Stomach (tissue), 9 donors: ENCODE results near the gene CTCF. TPM values are rescaled to one million over a fixed set of nuclear protein-coding genes. Genes with fewer than 3 reads are reported as not detected.

Experiments used
- DNase-seq, 2 donors: peaks; one replicate each; pipeline versions ENCODE4 v3.0.0 to v3.0.0-alpha.2; 2013 to 2019
- H3K27ac ChIP-seq, 5 donors: fragments of 200-600 bp in 4 of 5; sonication (generic) in 4 of 5; one replicate each; pipeline ENCODE4 v1.5.1; 2013 to 2019; ENCODE audit warnings: mild to moderate bottlenecking in 1 of 5, moderate library complexity in 1 of 5
- H3K27me3 ChIP-seq, 3 donors: fragments of 200-600 bp; sonication (generic); one replicate each; pipeline ENCODE4 v1.5.1; 2017 to 2019; ENCODE audit warnings: mixed run types in 1 of 3
- H3K36me3 ChIP-seq, 4 donors: fragments of 200-600 bp; sonication (generic); 1 replicate in 3 of 4; 2 replicates in 1 of 4; pipeline ENCODE4 v1.5.1; 2016 to 2019
- H3K4me1 ChIP-seq, 4 donors: fragments of 200-600 bp; sonication (generic); one replicate each; pipeline ENCODE4 v1.5.1; 2016 to 2019
- H3K4me3 ChIP-seq, 4 donors: fragments of 200-600 bp; sonication (generic) in 3 of 4; one replicate each; pipeline ENCODE4 v1.5.1; 2016 to 2019; ENCODE audit warnings: mild to moderate bottlenecking in 1 of 4
- H3K9me3 ChIP-seq, 4 donors: fragments of 200-600 bp; sonication (generic); one replicate each; pipeline ENCODE4 v1.5.1; 2016 to 2019
- CTCF ChIP-seq, 7 experiments: fragments of 450-650 bp in 4 of 7; fragments of 200-600 bp in 3 of 7; sonication (generic) in 3 of 7; IDR thresholded peaks; one replicate each; pipeline ENCODE4 v1.5.1; 2016 to 2019; ENCODE audit warnings: antibody characterized with exemption in 7 of 7, control low read depth in 2 of 7, mild to moderate bottlenecking in 1 of 7
- EP300 ChIP-seq: sonication (generic); formaldehyde crosslinking; IDR thresholded peaks from one replicate; pipeline ENCODE4 v1.6.1; 2017; ENCODE audit warnings: antibody characterized with exemption
- POLR2A ChIP-seq, 4 donors: fragments of 450-650 bp; IDR thresholded peaks; one replicate each; pipeline ENCODE4 v1.6.1; 2016; ENCODE audit warnings: antibody characterized with exemption in 4 of 4, control low read depth in 2 of 4, mild to moderate bottlenecking in 1 of 4, moderate library complexity in 1 of 4
- POLR2AphosphoS5 ChIP-seq, 3 donors: sonication (generic); formaldehyde crosslinking; IDR thresholded peaks; one replicate each; pipeline ENCODE4 v1.6.1; 2016; ENCODE audit warnings: antibody characterized with exemption in 3 of 3
- WGBS, 5 donors: extraction: QIAGEN DNeasy Blood & Tissue Kit in 3 of 5; methylation state at CpG; one replicate each; pipeline versions ENCODE4 v1.1.5 to v1.1.7; 2013 to 2018; 5-methylcytosine and 5-hydroxymethylcytosine counted together
- intact Hi-C: fragments of 100-400 bp; cut with DNase I; formaldehyde crosslinking; loops from one replicate; pipeline ENCODE4 v1.15.1; 2023; ENCODE audit warnings: low total_unique reads
- polyA plus RNA-seq, 3 donors: library from polyadenylated mRNA; stranded (reverse); fragments of 200-250 nt; gene quantifications; one replicate each; pipeline ENCODE4 v1.2.3, GENCODE V29; 2013
- total RNA-seq, 5 donors: library from RNA; depleted of rRNA; stranded (reverse); fragments of >200 nt; gene quantifications; one replicate each; pipeline versions ENCODE4 v1.1.0 to v1.2.3, GENCODE V29; 2014 to 2016
- donor health status: healthy with polysubstance abuse.
- donor health status: Bipolar disorder and iron deficiency.
- donor health status: healthy.

Gene CTCF
- total and polyA plus RNA-seq, 8 donors: 15.0 to 47.3 (median 33.4) TPM

DNA sequence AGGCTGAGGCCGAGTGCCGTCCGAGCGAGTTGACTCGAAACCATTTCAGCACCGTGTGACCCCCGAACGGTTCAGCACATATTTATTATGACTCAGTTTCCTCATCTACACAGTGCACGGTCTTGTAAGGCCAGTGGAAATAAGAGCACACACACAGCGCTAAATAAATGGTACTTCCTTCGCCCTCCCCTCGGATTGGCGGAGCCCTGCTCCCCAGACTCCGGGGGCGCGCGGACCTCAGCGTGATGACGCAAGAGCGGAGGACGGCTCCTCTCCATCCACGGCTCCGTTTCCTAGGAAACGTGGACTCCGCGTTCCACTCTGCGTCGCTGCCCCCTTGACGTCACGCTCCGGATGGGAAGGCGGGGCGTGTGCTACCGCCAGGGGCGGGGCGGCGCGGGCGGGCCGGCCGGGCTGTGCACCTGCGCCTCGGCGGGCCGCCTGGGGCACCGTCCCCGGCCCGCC, 98.3 kb downstream of the CTCF start, which contains the start of gene PARD6A:
TSS of gene PARD6A (plus strand) at position 397 of the 465 bp plus-strand sequence. CDS start 79 bp downstream, outside the sequence.
- Histone ChIP-seq H3K9me3 (no peaks in the 10 kb centered on the region), H3K27ac (peak within 1 kb of the TSS; percentile 92 to 97 (median 96)), H3K27me3 (no peaks in the 10 kb centered on the region), H3K36me3 (peaks cover 9 to 45% (median 37%) of the 10 kb centered on the region in 4 donors), H3K4me1 (peaks cover 20 to 41% (median 35%) of the 10 kb centered on the region in 4 donors), H3K4me3 (peak within 1 kb of the TSS; percentile 57 to 85 (median 82))
- intact Hi-C loops: no loop called here
- peak in 1 of 7 experiments; percentile 2 for TF ChIP-seq CTCF (IDR thresholded peaks at IDR 0.05)
- no peak for TF ChIP-seq EP300
- no peak for TF ChIP-seq POLR2A (IDR thresholded peaks at IDR 0.05)
- peak; percentile 33 to 72 (median 69) for TF ChIP-seq POLR2AphosphoS5 (IDR thresholded peaks at IDR 0.05)
- DNase-seq: peak; percentile 94 to 99
- WGBS, 5 donors: 0 to 1% (median 0%) methylated on average over 24 to 48 of the region's 48 CpGs

- peak overlapping the region; percentile 57 to 85 (median 82) for H3K4me3 ChIP-seq
- intact Hi-C loops: no loop called here
- no peaks in the 10 kb centered on the region for H3K9me3 ChIP-seq
- TF ChIP-seq CTCF (IDR thresholded peaks at IDR 0.05) (peak in 1 of 7 experiments; percentile 2), POLR2A (IDR thresholded peaks at IDR 0.05) (no peak), POLR2AphosphoS5 (IDR thresholded peaks at IDR 0.05) (no peak), EP300 (no peak)
- peaks cover 26 to 47% (median 41%) of the 10 kb centered on the region in 4 donors for H3K4me1 ChIP-seq
- H3K27ac ChIP-seq: peak overlapping the region; percentile 92 to 97 (median 96)
- H3K36me3 ChIP-seq: peaks cover 9 to 45% (median 36%) of the 10 kb centered on the region in 4 donors
- WGBS, 5 donors: 8 to 11% (median 9%) methylated on average over 17 to 39 of the region's 39 CpGs
- peak in 1 of 2 donors; percentile 83 for DNase-seq
- H3K27me3 ChIP-seq: no peaks in the 10 kb centered on the region
These were observed 98.9 kb downstream of the CTCF start for GRCh38 chr16:67661101-67661761.

DNA sequence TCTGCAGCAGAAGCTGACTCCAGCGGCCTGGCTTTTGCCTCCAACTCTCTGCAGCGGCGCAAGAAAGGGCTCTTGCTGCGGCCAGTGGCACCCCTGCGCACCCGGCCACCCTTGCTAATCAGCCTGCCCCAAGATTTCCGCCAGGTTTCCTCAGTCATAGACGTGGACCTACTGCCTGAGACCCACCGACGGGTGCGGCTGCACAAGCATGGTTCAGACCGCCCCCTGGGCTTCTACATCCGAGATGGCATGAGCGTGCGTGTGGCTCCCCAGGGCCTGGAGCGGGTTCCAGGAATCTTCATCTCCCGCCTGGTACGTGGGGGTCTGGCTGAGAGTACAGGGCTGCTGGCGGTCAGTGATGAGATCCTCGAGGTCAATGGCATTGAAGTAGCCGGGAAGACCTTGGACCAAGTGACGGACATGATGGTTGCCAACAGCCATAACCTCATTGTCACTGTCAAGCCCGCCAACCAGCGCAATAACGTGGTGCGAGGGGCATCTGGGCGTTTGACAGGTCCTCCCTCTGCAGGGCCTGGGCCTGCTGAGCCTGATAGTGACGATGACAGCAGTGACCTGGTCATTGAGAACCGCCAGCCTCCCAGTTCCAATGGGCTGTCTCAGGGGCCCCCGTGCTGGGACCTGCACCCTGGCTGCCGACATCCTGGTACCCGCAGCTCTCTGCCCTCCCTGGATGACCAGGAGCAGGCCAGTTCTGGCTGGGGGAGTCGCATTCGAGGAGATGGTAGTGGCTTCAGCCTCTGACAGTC, 99.7 kb downstream of the CTCF start:
- Histone ChIP-seq H3K9me3 (no peaks in the 10 kb centered on the region), H3K27ac (peak overlapping the region in 1 of 5 donors; percentile 97), H3K27me3 (no peaks in the 10 kb centered on the region), H3K4me1 (peaks cover 32 to 53% (median 48%) of the 10 kb centered on the region in 4 donors), H3K4me3 (no peak overlapping the region), H3K36me3 (peaks cover 9 to 40% (median 28%) of the 10 kb centered on the region in 4 donors)
- intact Hi-C loops: no loop called here
- WGBS, 5 donors: 94 to 95% (median 95%) methylated on average over 34 of the region's 34 CpGs
- TF ChIP-seq POLR2A (IDR thresholded peaks at IDR 0.05) (no peak), EP300 (no peak), CTCF (IDR thresholded peaks at IDR 0.05) (no peak), POLR2AphosphoS5 (IDR thresholded peaks at IDR 0.05) (no peak)
- DNase-seq: no peak

DNA sequence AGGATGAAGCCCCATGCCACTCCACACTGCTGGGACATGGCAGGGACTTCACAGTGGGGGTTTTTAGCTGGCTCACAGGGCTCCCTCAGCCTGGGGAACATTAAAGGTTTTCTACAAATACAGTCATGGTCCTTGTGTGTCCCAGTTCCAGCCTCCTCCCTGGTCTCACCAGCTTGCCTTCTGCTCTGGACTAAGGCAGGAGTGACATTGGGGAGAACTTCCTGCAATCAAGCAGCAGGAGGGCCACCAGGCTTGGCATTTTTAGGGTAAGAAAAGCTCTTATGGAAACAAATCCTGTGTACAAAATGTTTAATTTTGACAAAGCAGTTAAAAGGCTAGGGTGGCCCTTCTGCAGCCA, 100.3 kb downstream of the CTCF start:
- Histone ChIP-seq H3K27ac (no peak overlapping the region), H3K9me3 (no peaks in the 10 kb centered on the region)
- intact Hi-C loops: no loop called here

More for the DNA sequence above, 100.3 kb downstream of the CTCF start:
- H3K4me3 ChIP-seq: no peak overlapping the region
- H3K27me3 ChIP-seq: no peaks in the 10 kb centered on the region
- peaks cover 9 to 34% (median 22%) of the 10 kb centered on the region in 4 donors for H3K36me3 ChIP-seq
- H3K4me1 ChIP-seq: peaks cover 37 to 59% (median 54%) of the 10 kb centered on the region in 4 donors
- TF ChIP-seq POLR2A (IDR thresholded peaks at IDR 0.05) (no peak), EP300 (no peak), POLR2AphosphoS5 (IDR thresholded peaks at IDR 0.05) (no peak), CTCF (IDR thresholded peaks at IDR 0.05) (no peak)
- DNase-seq: no peak
